ENCODE measurements around the gene IRGC.

Gene IRGC

GRCh38 chr19:43708716-43709115 lies 7.2 kb upstream of the IRGC start:
- Histone ChIP-seq H3K4me1 (ENCODE audit: control insufficient read depth in 1 of 2, insufficient read depth in 2 of 2, low read length in 2 of 2) (no peaks in the 10 kb centered on the region), H3K36me3 (ENCODE audit: control insufficient read depth in 1 of 2, insufficient read depth in 2 of 2, low read length in 2 of 2) (no peaks in the 10 kb centered on the region), H3K4me3 (ENCODE audit: low read depth in 1 of 2, low read length in 2 of 2) (no peak overlapping the region), H3K27me3 (ENCODE audit: low read depth, low read length) (no peaks in the 10 kb centered on the region), H3K9me3 (ENCODE audit: control insufficient read depth in 1 of 2, low read length in 2 of 2) (peaks cover 6 to 7% of the 10 kb centered on the region in 2 donors), H3K27ac (ENCODE audit: low read length) (no peak overlapping the region)

DNA sequence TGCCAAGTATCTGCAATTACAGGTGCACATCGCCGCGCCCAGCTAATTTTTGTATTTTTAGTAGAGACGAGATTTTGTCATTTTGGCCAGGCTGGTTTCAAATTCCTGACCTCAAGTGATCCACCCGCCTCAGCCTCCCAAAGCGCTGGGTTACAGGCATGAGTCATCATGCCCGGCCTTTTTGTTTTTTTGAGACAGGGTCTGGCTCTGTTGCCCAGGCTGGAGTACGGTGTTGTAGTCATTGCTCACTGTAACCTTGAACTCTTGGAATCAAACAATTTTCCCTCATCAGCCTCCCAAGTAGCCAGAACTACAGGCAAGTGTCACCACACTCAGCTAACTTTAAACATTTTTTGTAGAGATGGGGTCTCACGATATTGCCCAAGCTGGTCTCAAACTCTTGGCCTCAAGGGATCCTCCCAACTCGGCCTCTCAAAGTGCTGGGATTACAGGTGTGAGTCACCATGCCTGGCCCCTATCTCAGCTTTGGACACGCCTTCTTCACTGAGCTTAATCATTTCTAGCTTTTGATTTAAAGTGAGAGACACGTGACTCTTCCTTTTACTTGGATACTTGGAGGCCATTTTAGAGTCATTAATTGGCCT lies 4.0 kb upstream of the IRGC start:
- H3K27ac ChIP-seq (ENCODE audit: low read length) = no peak overlapping the region
- H3K4me3 ChIP-seq (ENCODE audit: low read depth in 1 of 2, low read length in 2 of 2) = no peak overlapping the region
- peaks cover 6 to 7% of the 10 kb centered on the region in 2 donors for H3K9me3 ChIP-seq (ENCODE audit: control insufficient read depth in 1 of 2, low read length in 2 of 2)
- H3K36me3 ChIP-seq (ENCODE audit: control insufficient read depth in 1 of 2, insufficient read depth in 2 of 2, low read length in 2 of 2) = no peaks in the 10 kb centered on the region
- H3K27me3 ChIP-seq (ENCODE audit: low read depth, low read length) = no peaks in the 10 kb centered on the region
- H3K4me1 ChIP-seq (ENCODE audit: control insufficient read depth in 1 of 2, insufficient read depth in 2 of 2, low read length in 2 of 2) = no peaks in the 10 kb centered on the region

- H3K9me3 ChIP-seq (ENCODE audit: control insufficient read depth in 1 of 2, low read length in 2 of 2) = peaks cover 6 to 7% of the 10 kb centered on the region in 2 donors
- H3K4me3 ChIP-seq (ENCODE audit: low read depth in 1 of 2, low read length in 2 of 2) = no peak overlapping the region
- no peaks in the 10 kb centered on the region for H3K27me3 ChIP-seq (ENCODE audit: low read depth, low read length)
- no peaks in the 10 kb centered on the region for H3K4me1 ChIP-seq (ENCODE audit: control insufficient read depth in 1 of 2, insufficient read depth in 2 of 2, low read length in 2 of 2)
- no peak overlapping the region for H3K27ac ChIP-seq (ENCODE audit: low read length)
- H3K36me3 ChIP-seq (ENCODE audit: control insufficient read depth in 1 of 2, insufficient read depth in 2 of 2, low read length in 2 of 2) = no peaks in the 10 kb centered on the region
Measured at GRCh38 chr19:43713208-43713607, 2.7 kb upstream of the IRGC start.

- H3K4me3 ChIP-seq (ENCODE audit: low read depth in 1 of 2, low read length in 2 of 2) = no peak overlapping the region
- H3K27me3 ChIP-seq (ENCODE audit: low read depth, low read length) = no peaks in the 10 kb centered on the region
- no peaks in the 10 kb centered on the region for H3K4me1 ChIP-seq (ENCODE audit: control insufficient read depth in 1 of 2, insufficient read depth in 2 of 2, low read length in 2 of 2)
- no peaks in the 10 kb centered on the region for H3K9me3 ChIP-seq (ENCODE audit: control insufficient read depth in 1 of 2, low read length in 2 of 2)
- no peak overlapping the region for H3K27ac ChIP-seq (ENCODE audit: low read length)
- H3K36me3 ChIP-seq (ENCODE audit: control insufficient read depth in 1 of 2, insufficient read depth in 2 of 2, low read length in 2 of 2) = no peaks in the 10 kb centered on the region
Measured at GRCh38 chr19:43718627-43719377, 2.9 kb downstream of the IRGC start.

DNA sequence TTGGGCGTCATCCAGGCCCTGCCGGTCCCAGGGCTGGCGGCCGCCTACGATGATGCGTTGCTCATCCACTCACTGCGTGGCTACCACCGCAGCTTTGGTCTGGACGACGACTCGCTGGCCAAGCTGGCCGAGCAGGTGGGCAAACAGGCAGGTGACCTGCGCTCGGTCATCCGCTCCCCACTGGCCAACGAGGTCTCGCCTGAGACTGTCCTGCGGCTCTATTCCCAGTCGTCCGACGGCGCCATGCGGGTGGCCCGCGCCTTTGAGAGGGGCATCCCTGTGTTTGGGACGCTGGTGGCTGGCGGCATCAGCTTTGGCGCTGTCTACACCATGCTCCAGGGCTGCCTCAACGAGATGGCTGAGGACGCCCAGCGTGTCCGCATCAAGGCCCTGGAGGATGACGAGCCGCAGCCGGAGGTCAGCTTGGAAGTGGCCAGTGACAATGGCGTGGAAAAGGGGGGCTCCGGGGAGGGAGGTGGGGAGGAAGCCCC lies 3.5 kb downstream of the IRGC start:
- Histone ChIP-seq H3K4me3 (ENCODE audit: low read depth in 1 of 2, low read length in 2 of 2) (no peak overlapping the region), H3K27ac (ENCODE audit: low read length) (no peak overlapping the region), H3K36me3 (ENCODE audit: control insufficient read depth in 1 of 2, insufficient read depth in 2 of 2, low read length in 2 of 2) (no peaks in the 10 kb centered on the region), H3K27me3 (ENCODE audit: low read depth, low read length) (no peaks in the 10 kb centered on the region), H3K4me1 (ENCODE audit: control insufficient read depth in 1 of 2, insufficient read depth in 2 of 2, low read length in 2 of 2) (no peaks in the 10 kb centered on the region), H3K9me3 (ENCODE audit: control insufficient read depth in 1 of 2, low read length in 2 of 2) (no peaks in the 10 kb centered on the region)

DNA sequence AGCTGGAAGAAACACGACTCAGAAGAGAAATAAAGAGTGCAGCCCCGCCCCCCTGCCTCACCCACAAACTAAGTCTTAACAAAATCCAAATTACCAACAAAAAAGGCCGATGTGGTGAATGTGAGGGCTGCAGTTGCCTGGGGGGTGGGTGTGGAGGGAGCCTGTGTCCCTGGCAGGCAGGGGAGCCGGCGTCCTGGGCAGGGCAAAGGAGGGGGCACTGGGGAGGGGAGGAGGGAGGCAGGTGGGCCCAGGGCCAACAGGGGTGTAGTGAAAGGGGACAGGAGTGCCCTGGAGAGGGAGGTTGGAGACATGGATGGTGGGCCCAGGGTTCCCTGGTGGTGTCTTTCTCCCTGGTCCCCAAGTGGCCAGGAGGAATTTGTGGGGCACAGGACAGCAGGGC lies 4.0 kb downstream of the IRGC start:
- H3K27ac ChIP-seq (ENCODE audit: low read length) = no peak overlapping the region
- no peaks in the 10 kb centered on the region for H3K4me1 ChIP-seq (ENCODE audit: control insufficient read depth in 1 of 2, insufficient read depth in 2 of 2, low read length in 2 of 2)
- H3K9me3 ChIP-seq (ENCODE audit: control insufficient read depth in 1 of 2, low read length in 2 of 2) = no peaks in the 10 kb centered on the region
- H3K27me3 ChIP-seq (ENCODE audit: low read depth, low read length) = no peaks in the 10 kb centered on the region
- H3K36me3 ChIP-seq (ENCODE audit: control insufficient read depth in 1 of 2, insufficient read depth in 2 of 2, low read length in 2 of 2) = no peaks in the 10 kb centered on the region
- H3K4me3 ChIP-seq (ENCODE audit: low read depth in 1 of 2, low read length in 2 of 2) = no peak overlapping the region

GRCh38 chr19:43720936-43721335 lies 5.1 kb downstream of the IRGC start:
- no peak overlapping the region for H3K4me3 ChIP-seq (ENCODE audit: low read depth in 1 of 2, low read length in 2 of 2)

GRCh38 chr19:43721469-43722048 lies 5.7 kb downstream of the IRGC start:
- no peaks in the 10 kb centered on the region for H3K36me3 ChIP-seq (ENCODE audit: control insufficient read depth in 1 of 2, insufficient read depth in 2 of 2, low read length in 2 of 2)
- H3K27ac ChIP-seq (ENCODE audit: low read length) = no peak overlapping the region
- no peaks in the 10 kb centered on the region for H3K9me3 ChIP-seq (ENCODE audit: control insufficient read depth in 1 of 2, low read length in 2 of 2)
- no peaks in the 10 kb centered on the region for H3K4me1 ChIP-seq (ENCODE audit: control insufficient read depth in 1 of 2, insufficient read depth in 2 of 2, low read length in 2 of 2)
- no peaks in the 10 kb centered on the region for H3K27me3 ChIP-seq (ENCODE audit: low read depth, low read length)
- no peak overlapping the region for H3K4me3 ChIP-seq (ENCODE audit: low read depth in 1 of 2, low read length in 2 of 2)

More at GRCh38 chr19:43720936-43721335, 5.1 kb downstream of the IRGC start:
- no peak overlapping the region for H3K27ac ChIP-seq (ENCODE audit: low read length)
- no peaks in the 10 kb centered on the region for H3K4me1 ChIP-seq (ENCODE audit: control insufficient read depth in 1 of 2, insufficient read depth in 2 of 2, low read length in 2 of 2)
- no peaks in the 10 kb centered on the region for H3K27me3 ChIP-seq (ENCODE audit: low read depth, low read length)
- no peaks in the 10 kb centered on the region for H3K36me3 ChIP-seq (ENCODE audit: control insufficient read depth in 1 of 2, insufficient read depth in 2 of 2, low read length in 2 of 2)
- H3K9me3 ChIP-seq (ENCODE audit: control insufficient read depth in 1 of 2, low read length in 2 of 2) = no peaks in the 10 kb centered on the region

DNA sequence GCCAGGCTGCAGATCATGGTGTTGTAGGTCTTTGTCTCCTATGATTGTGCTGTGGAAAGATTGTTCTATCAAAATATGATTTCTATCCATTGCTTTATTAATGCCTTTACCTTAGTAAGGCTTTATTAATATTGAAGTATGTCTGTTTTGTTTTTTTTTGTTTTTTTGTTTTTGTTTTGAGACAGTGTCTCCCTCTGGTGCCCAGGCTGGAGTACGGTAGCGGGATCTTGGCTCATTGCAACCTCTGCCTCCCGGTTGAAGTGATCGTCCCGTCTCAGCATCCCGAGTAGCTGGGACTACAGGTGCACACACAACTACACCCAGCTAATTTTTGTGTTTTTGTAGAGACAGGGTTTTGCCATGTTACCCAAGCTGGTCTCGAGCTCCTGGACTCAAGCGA lies 7.7 kb downstream of the IRGC start:
- H3K4me3 ChIP-seq (ENCODE audit: low read depth in 1 of 2, low read length in 2 of 2) = no peak overlapping the region
- no peaks in the 10 kb centered on the region for H3K27me3 ChIP-seq (ENCODE audit: low read depth, low read length)
- H3K9me3 ChIP-seq (ENCODE audit: control insufficient read depth in 1 of 2, low read length in 2 of 2) = no peaks in the 10 kb centered on the region
- no peaks in the 10 kb centered on the region for H3K4me1 ChIP-seq (ENCODE audit: control insufficient read depth in 1 of 2, insufficient read depth in 2 of 2, low read length in 2 of 2)
- H3K27ac ChIP-seq (ENCODE audit: low read length) = no peak overlapping the region
- H3K36me3 ChIP-seq (ENCODE audit: control insufficient read depth in 1 of 2, insufficient read depth in 2 of 2, low read length in 2 of 2) = peaks cover 0 to 1% of the 10 kb centered on the region in 2 donors

GRCh38 chr19:43724896-43725295 lies 9.0 kb downstream of the IRGC start:
- no peaks in the 10 kb centered on the region for H3K9me3 ChIP-seq (ENCODE audit: control insufficient read depth in 1 of 2, low read length in 2 of 2)

GRCh38 chr19:43725468-43725867 lies 9.6 kb downstream of the IRGC start:
- H3K4me3 ChIP-seq (ENCODE audit: low read depth in 1 of 2, low read length in 2 of 2) = no peak overlapping the region
- H3K4me1 ChIP-seq (ENCODE audit: control insufficient read depth in 1 of 2, insufficient read depth in 2 of 2, low read length in 2 of 2) = no peaks in the 10 kb centered on the region
- H3K36me3 ChIP-seq (ENCODE audit: control insufficient read depth in 1 of 2, insufficient read depth in 2 of 2, low read length in 2 of 2) = peaks cover 4 to 20% of the 10 kb centered on the region in 2 donors
- no peaks in the 10 kb centered on the region for H3K27me3 ChIP-seq (ENCODE audit: low read depth, low read length)
- no peaks in the 10 kb centered on the region for H3K9me3 ChIP-seq (ENCODE audit: control insufficient read depth in 1 of 2, low read length in 2 of 2)
- no peak overlapping the region for H3K27ac ChIP-seq (ENCODE audit: low read length)

More at GRCh38 chr19:43724896-43725295, 9.0 kb downstream of the IRGC start:
- Histone ChIP-seq H3K4me3 (ENCODE audit: low read depth in 1 of 2, low read length in 2 of 2) (no peak overlapping the region), H3K27me3 (ENCODE audit: low read depth, low read length) (no peaks in the 10 kb centered on the region), H3K27ac (ENCODE audit: low read length) (no peak overlapping the region), H3K4me1 (ENCODE audit: control insufficient read depth in 1 of 2, insufficient read depth in 2 of 2, low read length in 2 of 2) (no peaks in the 10 kb centered on the region), H3K36me3 (ENCODE audit: control insufficient read depth in 1 of 2, insufficient read depth in 2 of 2, low read length in 2 of 2) (peaks cover 0 to 14% of the 10 kb centered on the region in 2 donors)
